A172 (cell line): ENCODE data around the gene BSND. TPM values are rescaled to one million over a fixed set of nuclear protein-coding genes. Genes with fewer than 3 reads are reported as not detected.

Source experiments
- DNase-seq: peaks from one replicate; pipeline ENCODE4 v3.0.0-alpha.2; 2015; ENCODE audit warnings: low spot score
- total RNA-seq: library from RNA; depleted of rRNA; stranded (reverse); fragments of >200 nt; shearing (Covaris generic); gene quantifications from 2 replicates; pipeline ENCODE4 v1.2.3, GENCODE V29; 2014

Gene BSND
- total RNA-seq, 1 experiment from 2014 or later: not detected

DNA sequence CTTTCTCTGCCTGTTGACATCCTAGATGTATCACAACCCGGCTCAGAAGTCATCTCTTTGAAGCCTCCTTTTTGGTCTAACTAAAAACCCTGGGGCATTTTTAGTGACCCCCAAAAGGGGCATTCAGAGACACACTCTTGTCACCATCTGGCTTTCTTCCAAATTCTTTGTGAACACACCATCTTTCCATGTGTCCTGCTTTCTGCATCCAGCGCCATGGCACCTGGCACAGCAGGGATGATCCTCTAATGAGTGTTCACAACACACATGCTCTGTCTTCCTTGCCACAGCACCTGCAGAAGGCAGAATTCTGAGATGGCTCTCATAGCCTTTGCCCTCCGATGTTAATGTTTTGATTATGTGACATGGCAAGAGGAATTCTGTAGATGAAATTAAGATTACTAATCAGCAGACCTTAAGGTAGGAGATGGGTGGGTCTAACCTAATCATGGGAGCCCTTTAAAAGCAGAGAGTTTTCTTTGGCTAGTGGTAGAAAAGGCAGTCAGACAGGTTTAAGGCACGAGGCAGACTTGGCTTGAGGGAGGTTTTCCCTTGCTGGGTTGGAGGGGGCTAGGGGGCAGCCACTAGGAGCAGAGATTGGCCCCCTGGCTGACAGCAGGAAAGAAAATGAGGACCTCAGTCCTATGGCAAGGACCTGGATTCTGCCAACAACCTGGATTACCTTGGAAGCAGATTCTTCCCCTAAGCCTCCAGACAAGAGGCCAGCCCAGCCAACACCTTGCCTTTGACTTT is 23.2 kb upstream of the BSND start:
- DNase-seq: no peak

DNA sequence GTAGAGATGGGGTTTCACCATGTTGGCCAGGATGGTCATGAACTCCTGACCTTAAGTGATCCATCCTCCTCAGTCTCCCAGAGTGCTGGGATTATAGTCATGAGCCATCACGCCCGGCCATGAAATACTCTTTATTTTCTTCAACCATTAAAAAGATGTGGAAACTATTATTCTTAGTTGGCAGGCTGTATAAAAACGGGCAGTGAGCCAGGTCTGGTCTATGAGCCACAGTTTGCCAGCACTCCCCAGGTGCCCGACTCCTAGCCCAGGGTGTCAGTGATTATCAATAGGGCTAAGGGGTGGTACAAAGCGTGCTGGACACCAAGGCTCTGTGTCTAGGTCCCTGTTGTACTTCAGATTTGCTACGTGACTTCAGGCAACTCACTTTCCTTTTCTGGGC is 22.0 kb upstream of the BSND start:
- no peak for DNase-seq

DNA sequence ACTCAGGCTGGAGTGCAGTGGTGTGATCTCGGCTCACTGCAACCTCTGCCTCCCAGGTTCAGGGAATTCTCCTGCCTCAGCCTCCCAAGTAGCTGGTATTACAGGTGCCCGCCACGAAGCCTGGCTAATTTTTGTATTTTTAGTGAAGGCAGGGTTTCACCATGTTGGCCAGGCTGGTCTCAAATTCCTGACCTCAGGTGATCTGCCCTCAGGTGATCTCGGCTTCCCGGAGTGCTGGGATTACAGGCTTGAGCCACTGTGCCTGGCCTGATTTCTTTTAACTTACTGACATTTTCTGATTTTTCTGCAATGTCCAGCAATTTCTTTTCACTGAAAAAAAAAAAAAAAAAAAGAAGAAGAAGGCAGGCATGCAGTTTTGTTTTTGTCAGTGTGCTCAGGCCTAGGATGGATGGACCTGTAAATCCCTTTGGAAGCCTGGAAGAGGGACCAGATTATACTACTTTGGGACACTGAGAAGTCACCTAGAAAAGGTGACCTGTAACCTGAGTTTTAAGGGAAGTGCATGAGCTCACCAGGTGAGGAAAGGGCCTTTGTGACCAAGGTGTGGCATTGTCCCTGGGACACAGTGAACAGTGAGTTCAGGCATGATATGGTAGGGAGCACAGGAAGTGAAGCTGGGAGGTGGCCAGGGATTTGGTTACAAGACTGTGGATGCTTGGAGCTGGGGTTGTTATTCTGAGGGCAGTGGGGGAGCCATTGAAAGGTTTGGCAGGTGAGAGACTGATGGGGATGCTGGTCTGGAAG is 21.0 kb upstream of the BSND start:
- no peak for DNase-seq

DNA sequence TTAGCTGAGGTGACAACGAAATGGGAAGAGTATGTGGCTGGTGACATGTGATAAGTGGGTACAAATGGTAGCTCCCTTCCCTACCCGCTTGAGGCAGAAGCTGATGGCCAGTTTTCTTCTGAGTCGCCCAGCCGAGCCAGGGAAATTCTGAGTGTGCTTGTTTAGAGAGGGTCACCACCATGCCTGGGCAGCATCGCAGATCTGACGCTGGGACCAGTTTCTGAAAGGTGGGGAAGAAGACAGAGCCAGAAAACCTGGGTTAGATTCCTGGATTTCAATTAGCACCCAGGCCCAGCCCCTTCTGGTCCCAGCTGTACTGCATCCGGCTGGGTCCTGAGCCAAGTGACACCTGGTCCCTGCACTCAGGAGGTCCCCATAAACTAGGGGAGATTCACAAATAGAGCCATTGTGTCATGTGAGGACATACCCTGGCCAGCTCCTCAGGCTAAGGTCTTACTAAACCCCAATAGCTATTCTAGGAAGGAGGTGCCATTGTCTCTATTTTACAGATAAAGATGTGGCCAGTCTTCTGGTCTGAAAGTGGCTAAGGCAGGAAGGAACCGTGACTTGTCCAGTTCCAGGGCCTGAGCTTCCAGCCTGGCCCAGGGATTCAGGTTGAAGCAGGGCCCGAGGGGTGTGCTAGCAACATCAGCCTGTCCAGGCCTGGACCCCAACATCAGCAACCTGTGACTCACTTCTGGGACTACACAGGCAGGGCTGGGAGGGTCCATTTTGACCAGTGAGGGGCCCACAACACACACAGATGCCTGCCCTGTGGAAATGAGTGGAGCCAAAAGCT is 20.0 kb upstream of the BSND start:
- no peak for DNase-seq

DNA sequence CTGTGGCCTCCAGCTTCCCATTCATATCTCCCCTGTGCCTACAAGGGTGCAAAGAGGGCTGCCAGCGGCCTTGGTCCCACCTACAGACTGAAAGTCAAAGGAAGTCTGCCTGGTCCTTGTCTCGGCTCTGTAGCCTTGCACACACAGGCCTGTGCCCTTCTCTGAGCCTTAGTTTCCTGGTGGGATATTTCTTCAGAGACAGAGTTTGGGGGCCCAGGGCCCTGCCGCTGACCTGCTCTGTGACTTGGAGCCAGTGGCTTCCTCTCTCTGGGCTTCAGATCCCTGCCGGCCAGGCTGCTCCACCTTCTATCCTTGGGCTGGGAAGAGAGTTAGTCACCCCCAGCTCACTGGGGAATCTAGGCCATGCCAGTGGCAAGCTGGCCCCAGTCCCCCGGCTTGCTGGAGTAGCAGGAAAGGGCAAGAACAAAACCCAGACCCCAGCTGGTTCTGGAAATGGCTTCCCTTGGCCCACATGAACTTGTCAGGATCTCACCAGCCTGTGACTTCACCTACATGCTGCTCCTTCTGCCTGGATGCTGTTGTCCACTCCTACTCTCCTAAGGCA is 19.3 kb upstream of the BSND start:
- no peak for DNase-seq

DNA sequence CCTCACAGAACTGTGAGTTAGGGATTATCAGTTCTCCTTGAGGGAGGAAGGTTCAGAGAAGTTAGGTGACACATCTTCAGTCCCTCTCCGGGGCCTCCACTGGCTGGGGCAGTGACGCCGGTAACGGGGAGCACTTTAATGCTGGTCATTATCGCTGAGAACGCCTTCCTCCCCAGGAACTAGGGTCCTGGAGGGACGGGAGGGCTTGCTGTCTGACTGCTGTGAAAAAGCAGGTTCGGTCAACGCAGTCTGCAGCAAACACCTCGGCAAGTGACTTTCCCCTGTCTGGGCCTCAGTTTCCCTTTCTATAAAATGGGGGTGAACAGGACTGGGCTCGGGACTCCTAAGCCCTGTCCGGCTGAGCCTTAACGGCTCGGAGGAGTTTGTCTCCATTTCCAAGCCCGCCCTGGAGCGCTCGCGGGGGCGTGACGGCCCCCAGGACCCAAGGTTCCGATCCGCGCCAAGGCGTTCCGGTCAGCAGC is 18.6 kb upstream of the BSND start:
- no peak for DNase-seq

DNA sequence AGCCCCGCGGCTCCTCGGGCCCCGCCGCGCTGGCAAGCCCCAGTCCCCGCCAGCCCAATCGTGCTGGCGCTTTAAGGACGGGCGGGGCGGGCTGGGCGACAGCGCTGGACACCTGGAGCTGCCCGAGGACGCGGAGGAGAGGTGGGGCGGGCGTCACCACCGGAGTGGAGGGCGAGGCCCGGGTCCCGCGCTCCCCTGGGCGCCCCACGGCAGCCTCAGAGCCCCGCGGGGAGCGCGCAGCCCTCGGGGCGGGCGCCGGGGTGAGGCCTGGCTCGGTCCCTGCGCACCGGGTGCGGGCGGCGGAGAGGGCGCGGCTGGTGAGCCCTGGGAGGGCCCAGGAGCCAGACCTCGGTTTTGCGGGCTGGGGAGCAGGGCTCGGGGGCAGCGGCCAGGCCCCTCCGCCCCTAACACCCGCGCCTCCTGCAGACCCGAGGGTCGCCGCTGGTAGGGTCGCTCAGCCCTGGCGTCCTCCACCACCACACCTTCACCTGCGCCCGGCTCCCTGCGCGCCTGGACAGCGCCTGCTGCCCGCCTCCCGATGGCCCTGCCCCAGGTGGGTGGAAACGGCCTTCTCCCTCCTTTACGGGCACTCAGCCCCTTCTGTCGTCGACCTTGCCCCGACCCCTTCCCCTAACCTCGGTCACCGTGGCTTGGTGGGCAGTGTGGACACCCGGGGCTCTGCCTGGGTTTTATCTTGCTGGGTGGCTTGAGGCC is 18.0 kb upstream of the BSND start, which contains the start of gene TMEM61:
TSS of gene TMEM61 (plus strand) at position 101 of the 714 bp plus-strand sequence. CDS start at position 539, 438 bp downstream.
- DNase-seq: no peak

DNA sequence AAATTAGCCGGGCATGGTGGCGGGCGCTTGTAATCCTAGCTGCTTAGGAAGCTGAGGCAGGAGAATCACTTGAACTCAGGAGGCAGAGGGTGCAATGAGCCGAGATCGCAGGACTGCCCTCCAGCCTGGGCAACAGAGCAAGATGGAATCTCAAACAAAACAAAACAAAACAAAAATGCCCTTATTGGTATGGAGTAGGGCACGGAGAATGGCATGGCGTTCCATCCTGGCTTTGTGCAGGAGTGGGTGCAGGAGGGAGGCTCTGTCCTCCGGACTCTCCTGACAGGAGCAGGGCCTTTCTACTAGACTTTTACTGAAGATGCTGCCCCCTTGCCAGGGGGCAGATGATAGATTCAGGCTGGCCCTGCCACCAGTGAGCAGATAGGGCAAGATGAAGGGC is 17.3 kb upstream of the BSND start:
- no peak for DNase-seq

DNA sequence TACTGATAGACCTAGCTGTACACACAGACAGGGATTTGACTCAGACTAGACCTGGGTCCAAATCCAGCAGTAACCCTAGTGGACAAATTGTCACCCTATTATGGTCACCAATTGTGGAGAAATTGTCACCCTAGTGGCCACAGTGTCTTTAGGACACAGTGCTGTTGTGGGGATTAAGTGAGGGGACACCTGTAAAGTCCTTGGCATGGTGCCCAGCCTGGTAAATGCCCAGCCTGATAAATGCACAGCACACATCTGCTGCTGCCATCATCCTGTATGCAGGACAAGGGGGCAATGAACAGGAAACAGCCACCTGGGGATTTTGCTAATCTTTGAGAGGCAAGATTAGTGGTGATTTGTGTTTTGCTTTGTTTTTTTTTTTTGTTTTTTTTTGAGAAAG is 16.0 kb upstream of the BSND start:
- no peak for DNase-seq

DNA sequence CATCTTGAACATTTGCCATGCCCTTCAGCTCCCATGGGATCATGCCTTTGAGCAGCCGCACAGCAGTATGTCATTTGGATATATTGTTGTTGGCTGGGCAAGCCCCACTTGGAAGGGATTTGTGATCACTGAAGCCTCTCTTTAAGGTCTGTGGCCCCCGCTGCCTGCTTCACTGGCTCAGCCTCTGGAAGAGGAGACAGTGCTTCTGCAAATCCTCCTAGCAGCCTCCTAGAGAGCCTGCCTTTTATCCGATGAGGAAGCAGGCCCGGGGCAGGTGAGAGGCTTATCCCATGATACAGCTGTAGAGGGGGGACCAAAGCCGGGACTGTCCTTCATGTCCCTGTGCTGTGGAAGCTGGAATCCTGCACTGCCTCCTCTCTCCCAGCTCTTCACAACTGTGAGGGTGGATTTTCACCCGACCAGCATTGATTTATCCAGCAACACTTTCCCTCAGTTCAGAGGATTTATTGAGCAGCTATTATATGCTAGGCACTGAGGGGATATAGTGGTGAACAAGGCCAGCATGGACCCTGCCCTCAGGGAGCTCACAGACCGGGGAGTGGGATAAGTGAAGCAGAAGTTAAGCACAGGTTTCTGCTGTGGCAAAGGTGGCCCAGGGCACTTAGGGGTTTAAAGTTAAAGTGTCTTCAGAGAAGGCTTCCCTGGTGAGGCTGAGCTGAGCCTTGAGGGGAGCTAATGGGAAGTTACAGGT is 14.4 kb upstream of the BSND start:
- no peak for DNase-seq

DNA sequence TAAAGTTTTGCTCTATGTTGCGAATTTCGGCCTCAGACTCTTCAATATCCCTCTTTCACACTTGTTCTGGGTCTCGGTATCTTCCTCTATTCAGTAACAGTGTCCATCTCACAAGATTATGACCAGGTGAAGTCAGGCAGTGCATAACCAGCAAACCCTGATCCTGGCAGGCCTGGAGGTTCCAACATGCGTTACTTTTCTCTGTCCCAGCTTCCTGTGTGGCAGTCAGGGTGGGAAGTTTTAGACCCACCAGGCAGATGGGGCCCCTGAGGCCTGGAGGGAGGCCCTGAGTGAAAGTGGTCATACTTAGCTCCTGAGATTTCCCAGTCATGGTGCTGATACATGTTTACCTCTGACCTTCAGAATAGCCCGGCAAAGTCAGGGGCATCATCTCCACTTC is 13.2 kb upstream of the BSND start:
- DNase-seq: no peak

DNA sequence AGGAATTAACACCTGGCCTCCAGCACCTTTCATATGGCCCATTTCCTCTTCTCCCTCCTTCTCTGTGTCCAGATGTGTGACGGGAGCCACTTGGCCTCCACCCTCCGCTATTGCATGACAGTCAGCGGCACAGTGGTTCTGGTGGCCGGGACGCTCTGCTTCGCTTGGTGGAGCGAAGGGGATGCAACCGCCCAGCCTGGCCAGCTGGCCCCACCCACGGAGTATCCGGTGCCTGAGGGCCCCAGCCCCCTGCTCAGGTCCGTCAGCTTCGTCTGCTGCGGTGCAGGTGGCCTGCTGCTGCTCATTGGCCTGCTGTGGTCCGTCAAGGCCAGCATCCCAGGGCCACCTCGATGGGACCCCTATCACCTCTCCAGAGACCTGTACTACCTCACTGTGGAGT is 12.7 kb upstream of the BSND start:
- no peak for DNase-seq

DNA sequence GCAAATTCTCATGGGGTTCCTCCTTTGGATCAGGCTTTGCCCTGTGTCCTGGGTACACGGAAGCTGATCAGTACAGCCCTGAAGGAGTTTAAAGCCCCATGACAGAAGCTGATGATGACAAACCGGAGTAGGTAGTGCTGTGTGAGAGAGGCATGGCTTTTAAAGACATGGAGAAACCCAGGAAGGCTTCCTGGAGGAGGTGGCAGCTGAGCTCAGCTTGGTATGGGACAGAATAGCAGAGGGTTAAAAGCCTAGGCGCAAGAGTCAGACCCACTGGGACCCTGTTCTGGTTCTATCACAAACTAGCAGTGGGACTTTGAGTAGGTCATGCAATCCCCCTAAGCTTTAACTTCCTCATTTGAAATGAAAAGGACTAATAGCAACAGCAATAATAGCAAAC is 12.2 kb upstream of the BSND start:
- no peak for DNase-seq

DNA sequence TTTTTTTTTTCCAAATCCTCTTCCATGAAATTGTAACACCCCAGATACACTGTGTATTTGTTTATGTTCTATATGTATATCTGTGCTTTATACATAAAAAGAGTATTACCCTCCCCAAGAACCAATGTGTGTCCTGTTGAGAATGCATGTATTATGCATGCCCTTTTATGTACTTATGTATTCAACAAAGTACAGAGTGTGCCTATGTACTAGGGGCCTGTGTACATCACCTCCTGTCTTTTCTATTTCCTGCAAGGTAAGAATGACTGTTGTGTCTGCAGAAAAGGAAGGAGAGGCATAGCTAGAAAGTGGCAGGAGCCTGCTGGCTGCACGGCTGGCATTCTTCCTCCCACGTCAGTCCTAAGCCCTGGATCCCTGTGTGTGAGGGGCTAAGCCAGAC is 11.3 kb upstream of the BSND start:
- DNase-seq: no peak

DNA sequence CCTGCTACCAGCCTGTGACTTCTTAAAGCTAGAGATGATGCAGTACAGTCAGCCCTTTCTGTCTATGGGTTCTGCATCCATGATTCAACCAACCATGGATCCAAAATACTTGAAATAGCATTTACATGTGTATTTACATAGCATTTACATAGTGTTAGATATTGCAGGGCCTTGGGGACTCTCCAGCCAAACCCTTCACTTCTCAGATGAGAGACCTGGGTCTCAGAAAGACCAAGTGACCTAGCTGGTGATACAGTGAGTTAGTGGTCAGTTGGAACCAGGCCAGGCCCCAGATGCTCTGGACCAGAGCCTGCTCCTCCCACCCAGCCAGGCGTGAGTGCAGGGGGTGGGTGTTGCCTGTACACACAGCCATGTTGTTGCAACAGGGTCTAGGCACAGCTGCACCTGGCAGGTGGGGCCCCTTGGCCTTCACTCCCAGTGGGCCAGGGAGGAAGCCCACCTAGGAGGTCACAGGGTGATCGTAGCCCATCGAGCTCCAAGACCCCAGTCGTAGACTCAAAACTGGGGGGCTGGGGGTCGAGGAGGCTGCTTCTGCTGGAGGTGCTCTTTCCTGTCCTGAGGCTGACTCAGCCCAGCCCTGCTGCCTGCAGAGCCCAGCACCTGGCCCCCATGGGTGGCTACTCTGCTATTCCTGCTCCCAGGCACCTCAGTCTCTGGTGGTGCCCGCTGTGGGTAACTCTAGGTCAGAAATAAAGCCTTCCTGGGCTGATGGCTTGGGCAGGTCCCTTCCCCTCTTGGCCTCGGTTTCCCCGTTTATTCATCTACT is 10.6 kb upstream of the BSND start:
- no peak for DNase-seq

DNA sequence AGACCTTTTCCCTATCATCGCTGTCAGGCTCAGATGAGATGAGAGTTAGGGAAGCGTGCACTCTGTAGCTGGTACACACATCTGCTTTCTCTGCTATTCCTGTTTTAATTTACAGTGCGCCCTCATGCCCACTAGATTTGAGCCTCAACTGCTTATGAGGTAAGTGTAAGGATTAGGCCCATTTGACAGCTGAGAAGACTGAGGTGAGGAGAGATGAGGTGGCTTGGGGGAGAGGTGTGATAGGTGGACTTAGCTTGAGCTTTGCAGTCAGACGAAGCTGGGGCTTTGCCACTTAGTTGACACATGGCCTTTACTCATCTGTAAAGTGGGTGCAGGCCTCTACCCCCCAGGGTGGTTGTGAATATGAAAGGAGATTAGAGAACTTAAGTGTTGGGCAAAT is 9.8 kb upstream of the BSND start:
- no peak for DNase-seq

DNA sequence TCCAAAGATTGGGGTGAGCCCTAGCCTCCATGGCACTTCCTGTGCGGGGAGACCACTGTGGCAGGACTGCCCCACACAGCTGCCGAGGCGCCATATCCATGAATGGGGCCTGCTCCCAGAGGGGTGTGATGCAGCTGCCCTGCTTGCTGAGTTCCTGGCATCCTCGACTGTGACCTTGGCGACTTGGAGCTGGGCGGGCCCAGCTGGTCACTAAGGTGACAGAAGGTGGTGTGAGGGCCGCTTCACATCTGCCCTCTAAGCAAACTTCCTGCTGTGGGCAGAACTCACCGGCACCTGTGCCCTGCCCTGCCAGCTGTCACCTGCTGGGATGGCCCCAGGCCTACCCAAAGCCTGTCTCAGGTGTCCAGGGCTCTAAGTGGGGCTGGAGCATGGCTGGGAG is 9.3 kb upstream of the BSND start:
- no peak for DNase-seq

DNA sequence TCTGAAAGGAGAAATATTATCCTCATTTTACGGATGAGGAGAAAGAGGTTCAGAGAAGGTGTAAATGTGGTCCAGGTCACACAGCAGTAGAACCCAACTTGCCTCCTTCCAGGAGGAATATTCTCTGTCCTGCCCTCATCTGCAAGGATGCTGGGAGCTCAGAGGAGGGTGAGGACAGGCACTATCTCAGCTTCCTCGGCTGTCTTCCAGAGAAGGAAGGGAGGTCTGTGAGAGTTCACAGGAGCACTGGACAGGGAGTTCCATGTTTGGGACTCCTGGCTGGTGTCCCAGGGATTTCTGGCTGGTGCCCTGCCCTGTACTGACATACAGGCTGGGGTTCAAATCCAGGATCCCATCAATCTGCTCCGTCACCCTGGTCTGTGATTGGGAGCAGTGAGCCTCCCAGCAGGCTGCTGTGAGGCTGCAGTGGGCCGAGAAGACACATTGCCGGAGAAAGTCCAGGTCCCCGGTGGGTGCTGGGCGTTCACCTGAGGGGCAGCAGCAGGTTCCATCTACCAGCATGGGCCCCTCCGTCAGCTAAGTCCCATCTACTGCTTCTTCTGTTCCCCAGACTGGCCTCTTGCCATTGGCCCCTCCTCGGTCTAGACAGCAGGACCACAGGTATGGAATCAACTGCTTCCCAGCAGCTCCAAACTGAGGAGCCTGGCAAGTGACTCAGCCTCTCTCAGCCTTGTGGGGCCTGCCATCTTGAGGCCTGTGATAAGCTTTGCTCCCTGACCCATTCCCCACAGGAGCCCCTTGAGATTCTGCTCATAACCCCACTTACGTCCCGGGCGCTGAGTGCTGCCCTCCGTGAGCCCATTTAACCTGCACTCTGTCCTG is 8.5 kb upstream of the BSND start:
- peak; percentile 15 for DNase-seq

DNA sequence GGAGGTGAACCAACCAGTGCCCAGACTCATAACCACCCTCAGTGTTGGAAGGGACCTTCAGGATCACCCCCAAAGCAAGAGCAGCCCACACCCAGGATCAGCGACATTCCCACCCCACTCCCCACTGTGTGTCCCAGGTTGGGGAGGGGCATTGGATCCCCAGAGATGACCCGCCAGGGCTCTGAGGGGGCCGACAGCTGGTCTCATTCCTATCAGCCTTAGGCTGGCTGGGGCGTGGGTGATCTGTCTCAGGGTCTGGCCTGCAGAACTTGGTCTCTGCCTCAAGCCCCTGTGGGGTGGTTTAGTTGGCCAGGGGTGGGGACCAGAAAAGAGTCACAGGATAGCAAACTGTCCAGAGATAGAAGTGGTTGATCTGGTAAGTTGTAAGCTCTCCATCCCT is 7.8 kb upstream of the BSND start:
- no peak for DNase-seq
